ENCODE results near the gene FAM76A.
"Not testable (repeated sequence)": the region's sequence is repeated elsewhere in the genome, so short reads cannot be mapped to it uniquely, and the experiment has no call there.

Gene FAM76A

GRCh38 chr1:27725374-27726172 is at the start of gene FAM76A:
FAM76A (plus strand) TSS chr1:27725961; CDS start chr1:27726081, 120 bp downstream.
- Histone ChIP-seq H3K9ac (ENCODE audit: low read depth, low read length) (peak within 1 kb of the TSS; percentile 91), H3K4me1 (ENCODE audit: insufficient read depth, low read length) (no peaks in the 10 kb centered on the region), H3K9me3 (ENCODE audit: control insufficient read depth, insufficient read depth, low read length) (no peaks in the 10 kb centered on the region), H3K36me3 (ENCODE audit: insufficient read depth, low read length) (no peaks in the 10 kb centered on the region)

- peaks cover 8% of the 10 kb centered on the region; the same call in 1 of the 2 replicates for H3K9me3 ChIP-seq (ENCODE audit: control insufficient read depth, insufficient read depth, low read length)
- no peaks in the 10 kb centered on the region for H3K36me3 ChIP-seq (ENCODE audit: insufficient read depth, low read length)
- no peak overlapping the region for H3K9ac ChIP-seq (ENCODE audit: low read depth, low read length)
- H3K4me1 ChIP-seq (ENCODE audit: insufficient read depth, low read length): peaks cover 6% of the 10 kb centered on the region; the same call in 1 of the 2 replicates
These were observed 49.4 kb upstream of the FAM76A start for GRCh38 chr1:27676410-27676809.

GRCh38 chr1:27678747-27679146 is 47.0 kb upstream of the FAM76A start:
- Histone ChIP-seq H3K9ac (ENCODE audit: low read depth, low read length) (no peak overlapping the region), H3K36me3 (ENCODE audit: insufficient read depth, low read length) (no peaks in the 10 kb centered on the region), H3K4me1 (ENCODE audit: insufficient read depth, low read length) (no peaks in the 10 kb centered on the region), H3K9me3 (ENCODE audit: control insufficient read depth, insufficient read depth, low read length) (peaks cover 8% of the 10 kb centered on the region; the same call in 1 of the 2 replicates)

- not testable (repeated sequence) for H3K9ac ChIP-seq (ENCODE audit: low read depth, low read length); H3K4me1 ChIP-seq (ENCODE audit: insufficient read depth, low read length); H3K36me3 ChIP-seq (ENCODE audit: insufficient read depth, low read length); H3K9me3 ChIP-seq (ENCODE audit: control insufficient read depth, insufficient read depth, low read length)
These were observed 45.5 kb upstream of the FAM76A start for GRCh38 chr1:27680225-27680791.

- H3K4me1 ChIP-seq (ENCODE audit: insufficient read depth, low read length); H3K9me3 ChIP-seq (ENCODE audit: control insufficient read depth, insufficient read depth, low read length); H3K9ac ChIP-seq (ENCODE audit: low read depth, low read length); H3K36me3 ChIP-seq (ENCODE audit: insufficient read depth, low read length): not testable (repeated sequence)
These were observed 44.2 kb upstream of the FAM76A start for GRCh38 chr1:27681580-27681979.

GRCh38 chr1:27682351-27682944 is 43.3 kb upstream of the FAM76A start:
- peaks cover 8% of the 10 kb centered on the region; the same call in 1 of the 2 replicates for H3K9me3 ChIP-seq (ENCODE audit: control insufficient read depth, insufficient read depth, low read length)
- no peaks in the 10 kb centered on the region for H3K36me3 ChIP-seq (ENCODE audit: insufficient read depth, low read length)
- no peak overlapping the region for H3K9ac ChIP-seq (ENCODE audit: low read depth, low read length)
- H3K4me1 ChIP-seq (ENCODE audit: insufficient read depth, low read length): peaks cover 8% of the 10 kb centered on the region; the same call in 1 of the 2 replicates

GRCh38 chr1:27684176-27684575 is 41.6 kb upstream of the FAM76A start:
- Histone ChIP-seq H3K4me1 (ENCODE audit: insufficient read depth, low read length) (peaks cover 8% of the 10 kb centered on the region; the same call in 1 of the 2 replicates), H3K9ac (ENCODE audit: low read depth, low read length) (no peak overlapping the region), H3K36me3 (ENCODE audit: insufficient read depth, low read length) (no peaks in the 10 kb centered on the region), H3K9me3 (ENCODE audit: control insufficient read depth, insufficient read depth, low read length) (peaks cover 8% of the 10 kb centered on the region; the same call in 1 of the 2 replicates)

- Histone ChIP-seq H3K36me3 (ENCODE audit: insufficient read depth, low read length) (no peaks in the 10 kb centered on the region), H3K9me3 (ENCODE audit: control insufficient read depth, insufficient read depth, low read length) (peaks cover 6% of the 10 kb centered on the region), H3K9ac (ENCODE audit: low read depth, low read length) (no peak overlapping the region), H3K4me1 (ENCODE audit: insufficient read depth, low read length) (peaks cover 8% of the 10 kb centered on the region; the same call in 1 of the 2 replicates)
These were observed 39.4 kb upstream of the FAM76A start for GRCh38 chr1:27686223-27686990.

GRCh38 chr1:27687906-27688305 is 37.9 kb upstream of the FAM76A start:
- peaks cover 8% of the 10 kb centered on the region; the same call in 1 of the 2 replicates for H3K4me1 ChIP-seq (ENCODE audit: insufficient read depth, low read length)
- H3K9me3 ChIP-seq (ENCODE audit: control insufficient read depth, insufficient read depth, low read length): peaks cover 6% of the 10 kb centered on the region
- H3K36me3 ChIP-seq (ENCODE audit: insufficient read depth, low read length): no peaks in the 10 kb centered on the region
- no peak overlapping the region for H3K9ac ChIP-seq (ENCODE audit: low read depth, low read length)

- H3K9ac ChIP-seq (ENCODE audit: low read depth, low read length): no peak overlapping the region
- H3K36me3 ChIP-seq (ENCODE audit: insufficient read depth, low read length): no peaks in the 10 kb centered on the region
- peaks cover 6% of the 10 kb centered on the region for H3K9me3 ChIP-seq (ENCODE audit: control insufficient read depth, insufficient read depth, low read length)
- peaks cover 8% of the 10 kb centered on the region; the same call in 1 of the 2 replicates for H3K4me1 ChIP-seq (ENCODE audit: insufficient read depth, low read length)
These were observed 36.2 kb upstream of the FAM76A start for GRCh38 chr1:27689423-27690173.

GRCh38 chr1:27690183-27690582 is 35.6 kb upstream of the FAM76A start:
- Histone ChIP-seq H3K4me1 (ENCODE audit: insufficient read depth, low read length) (peaks cover 8% of the 10 kb centered on the region; the same call in 1 of the 2 replicates), H3K9me3 (ENCODE audit: control insufficient read depth, insufficient read depth, low read length) (peaks cover 6% of the 10 kb centered on the region), H3K9ac (ENCODE audit: low read depth, low read length) (no peak overlapping the region), H3K36me3 (ENCODE audit: insufficient read depth, low read length) (no peaks in the 10 kb centered on the region)

- H3K9me3 ChIP-seq (ENCODE audit: control insufficient read depth, insufficient read depth, low read length); H3K36me3 ChIP-seq (ENCODE audit: insufficient read depth, low read length); H3K4me1 ChIP-seq (ENCODE audit: insufficient read depth, low read length); H3K9ac ChIP-seq (ENCODE audit: low read depth, low read length): not testable (repeated sequence)
These were observed 28.9 kb upstream of the FAM76A start for GRCh38 chr1:27696835-27697234.

GRCh38 chr1:27704958-27705357 is 20.8 kb upstream of the FAM76A start:
- Histone ChIP-seq H3K9me3 (ENCODE audit: control insufficient read depth, insufficient read depth, low read length) (peaks cover 3% of the 10 kb centered on the region; the same call in 1 of the 2 replicates), H3K36me3 (ENCODE audit: insufficient read depth, low read length) (no peaks in the 10 kb centered on the region), H3K4me1 (ENCODE audit: insufficient read depth, low read length) (no peaks in the 10 kb centered on the region), H3K9ac (ENCODE audit: low read depth, low read length) (no peak overlapping the region)

Measured in ES-I3 (cell line).